Endometrial microvascular endothelial cells (primary cell): ENCODE results near the gene SLC25A13. TPM values are rescaled to one million over a fixed set of nuclear protein-coding genes. Genes with fewer than 3 reads are reported as not detected.
"Not testable (repeated sequence)": the region's sequence is repeated elsewhere in the genome, so short reads cannot be mapped to it uniquely, and the experiment has no call there.

ENCODE experiments used
- in situ Hi-C: cut with HindIII; loops from 2 replicates; pipeline ENCODE4 v1.10.0; 2017; ENCODE audit warnings: low sequenced_read_pairs, low pct_unique_long_range_greater_than_20kb; ENCODE audit errors: inconsistent ontology term
- total RNA-seq: library from RNA; depleted of rRNA; stranded (reverse); fragments of >200 nt; gene quantifications from one replicate; pipeline ENCODE4 v1.2.3, GENCODE V29; 2015; ENCODE audit errors: inconsistent ontology term

The SLC25A13 gene
- total RNA-seq, 1 donor from 2014 or later, result 39.2 TPM

- in situ Hi-C loops, result no loop called here
Measured at GRCh38 chr7:96327429-96327828, 5.5 kb upstream of the SLC25A13 start.

- in situ Hi-C loops, result not testable (repeated sequence)
Measured at GRCh38 chr7:96326752-96327151, 4.9 kb upstream of the SLC25A13 start.

- in situ Hi-C loops, result no loop called here
Measured at GRCh38 chr7:96322847-96323461, 1.1 kb upstream of the SLC25A13 start.

GRCh38 chr7:96322373-96322695, 436 bp upstream of the SLC25A13 start:
- in situ Hi-C loops, result no loop called here

GRCh38 chr7:96321031-96321657, 754 bp downstream of the SLC25A13 start:
- in situ Hi-C loops, result no loop called here

- in situ Hi-C loops, result no loop called here
Measured at GRCh38 chr7:96320442-96320841, 1.5 kb downstream of the SLC25A13 start.

GRCh38 chr7:96319439-96319838, 2.5 kb downstream of the SLC25A13 start:
- in situ Hi-C loops, result no loop called here

- in situ Hi-C loops, result no loop called here
Measured at GRCh38 chr7:96316949-96317348, 4.9 kb downstream of the SLC25A13 start.

GRCh38 chr7:96315125-96315512, 6.8 kb downstream of the SLC25A13 start:
- in situ Hi-C loops, result no loop called here

- in situ Hi-C loops, result no loop called here
Measured at GRCh38 chr7:96314402-96315124, 7.3 kb downstream of the SLC25A13 start.

- in situ Hi-C loops, result no loop called here
Measured at GRCh38 chr7:96313940-96314339, 8.0 kb downstream of the SLC25A13 start.

GRCh38 chr7:96312502-96312901, 9.4 kb downstream of the SLC25A13 start:
- in situ Hi-C loops, result no loop called here

- in situ Hi-C loops, result no loop called here
Measured at GRCh38 chr7:96311967-96312366, 9.9 kb downstream of the SLC25A13 start.

- in situ Hi-C loops, result no loop called here
Measured at GRCh38 chr7:96310110-96310509, 11.8 kb downstream of the SLC25A13 start.

- in situ Hi-C loops, result no loop called here
Measured at GRCh38 chr7:96308950-96309263, 13.0 kb downstream of the SLC25A13 start.

- in situ Hi-C loops, result no loop called here
Measured at GRCh38 chr7:96308253-96308949, 13.5 kb downstream of the SLC25A13 start.

GRCh38 chr7:96306385-96307125, 15.3 kb downstream of the SLC25A13 start:
- in situ Hi-C loops, result no loop called here

- in situ Hi-C loops, result no loop called here
Measured at GRCh38 chr7:96305915-96306314, 16.0 kb downstream of the SLC25A13 start.

GRCh38 chr7:96304573-96304972, 17.3 kb downstream of the SLC25A13 start:
- in situ Hi-C loops, result no loop called here
